Neural progenitor cell (in vitro differentiated cells): ENCODE data around the gene ABRACL.

Source experiments
- CTCF ChIP-seq: fragments of 200-600 bp; sonication (generic); IDR thresholded peaks from 2 replicates; pipeline ENCODE4 v1.5.1; 2017; ENCODE audit warnings: antibody characterized with exemption, mild to moderate bottlenecking
- EZH2 ChIP-seq: fragments of 200-600 bp; sonication (generic); IDR thresholded peaks from 2 replicates; pipeline ENCODE4 v1.6.1; 2017; ENCODE audit warnings: antibody characterized with exemption, mild to moderate bottlenecking, moderate library complexity
- EZH2phosphoT487 ChIP-seq: fragments of 200-600 bp; sonication (generic); IDR thresholded peaks from 2 replicates; pipeline ENCODE4 v1.6.1; 2017; ENCODE audit warnings: antibody characterized with exemption

- TF ChIP-seq CTCF (no peak), EZH2 (no peak), EZH2phosphoT487 (no peak)
Observed at GRCh38 chr6:138979365-138979764, 49.2 kb upstream of the ABRACL start.
